H1 (cell line): Measurements from ENCODE around the gene NFASC. TPM values are rescaled to one million over a fixed set of nuclear protein-coding genes. Genes with fewer than 3 reads are reported as not detected.

ENCODE experiments used
- BRCA1 ChIP-seq: IDR thresholded peaks from 2 replicates; pipeline ENCODE4 v1.6.1; 2012; ENCODE audit warnings: low read depth, low read length, improper control_type of control experiment
- GABPA ChIP-seq: IDR thresholded peaks from 2 replicates; pipeline ENCODE4 v1.6.1; 2011; ENCODE audit warnings: mild to moderate bottlenecking, low read length, moderate library complexity, borderline replicate concordance; ENCODE audit not compliant: insufficient read depth
- JUN ChIP-seq: IDR thresholded peaks from 2 replicates; pipeline ENCODE4 v1.6.1; 2011; ENCODE audit warnings: low read depth, mild to moderate bottlenecking, improper control_type of control experiment, low read length
- SP4 ChIP-seq: IDR thresholded peaks from 2 replicates; pipeline ENCODE4 v1.6.1; 2012; ENCODE audit warnings: low read length, inconsistent platforms
- YY1 ChIP-seq: IDR thresholded peaks from 2 replicates; pipeline ENCODE4 v1.6.1; 2011; ENCODE audit warnings: low read depth, mild to moderate bottlenecking, low read length
- polyA plus RNA-seq, 7 experiments: library from polyadenylated mRNA; depleted of rRNA in 3 of 7; stranded (reverse) in 5 of 7; unstranded in 2 of 7; fragments of >200 nt in 5 of 7; fragments of 200-250 nt in 2 of 7; gene quantifications; 1 replicate in 5 of 7; 2 replicates in 1 of 7; 4 replicates in 1 of 7; pipeline versions ENCODE4 v1.2.1 to v1.2.3, GENCODE V29; 2011 to 2013; ENCODE audit warnings: missing spikeins in 2 of 7, mixed read lengths in 2 of 7
- total RNA-seq: library from RNA; stranded (reverse); fragmentation: NEBNext Ultra II Directional; extraction: Animal tissue kit (Norgen Biotek cat#: 25700); gene quantifications from 2 replicates; pipeline ENCODE4 v1.2.1, GENCODE V29; 2021
- TF ChIP-seq, protein P1 (sequence below): fragments of 300-600 bp; sonication (generic); IDR thresholded peaks from 2 replicates; pipeline ENCODE4 v1.7.1; 2012; ENCODE audit warnings: low read length, moderate library complexity, mild to moderate bottlenecking, inconsistent platforms; ENCODE audit not compliant: insufficient replicate concordance

The NFASC gene
- total and polyA plus RNA-seq, 2 of the 8 experiments (the other 6 are each of a cell fraction or from before 2014, with no cell fraction given) = 5.0 to 15.2 TPM

GRCh38 chr1:204946640-204947039 lies 76.0 kb downstream of the NFASC start (continued):
- TF ChIP-seq GABPA = no peak
- TF ChIP-seq, protein P1, sequence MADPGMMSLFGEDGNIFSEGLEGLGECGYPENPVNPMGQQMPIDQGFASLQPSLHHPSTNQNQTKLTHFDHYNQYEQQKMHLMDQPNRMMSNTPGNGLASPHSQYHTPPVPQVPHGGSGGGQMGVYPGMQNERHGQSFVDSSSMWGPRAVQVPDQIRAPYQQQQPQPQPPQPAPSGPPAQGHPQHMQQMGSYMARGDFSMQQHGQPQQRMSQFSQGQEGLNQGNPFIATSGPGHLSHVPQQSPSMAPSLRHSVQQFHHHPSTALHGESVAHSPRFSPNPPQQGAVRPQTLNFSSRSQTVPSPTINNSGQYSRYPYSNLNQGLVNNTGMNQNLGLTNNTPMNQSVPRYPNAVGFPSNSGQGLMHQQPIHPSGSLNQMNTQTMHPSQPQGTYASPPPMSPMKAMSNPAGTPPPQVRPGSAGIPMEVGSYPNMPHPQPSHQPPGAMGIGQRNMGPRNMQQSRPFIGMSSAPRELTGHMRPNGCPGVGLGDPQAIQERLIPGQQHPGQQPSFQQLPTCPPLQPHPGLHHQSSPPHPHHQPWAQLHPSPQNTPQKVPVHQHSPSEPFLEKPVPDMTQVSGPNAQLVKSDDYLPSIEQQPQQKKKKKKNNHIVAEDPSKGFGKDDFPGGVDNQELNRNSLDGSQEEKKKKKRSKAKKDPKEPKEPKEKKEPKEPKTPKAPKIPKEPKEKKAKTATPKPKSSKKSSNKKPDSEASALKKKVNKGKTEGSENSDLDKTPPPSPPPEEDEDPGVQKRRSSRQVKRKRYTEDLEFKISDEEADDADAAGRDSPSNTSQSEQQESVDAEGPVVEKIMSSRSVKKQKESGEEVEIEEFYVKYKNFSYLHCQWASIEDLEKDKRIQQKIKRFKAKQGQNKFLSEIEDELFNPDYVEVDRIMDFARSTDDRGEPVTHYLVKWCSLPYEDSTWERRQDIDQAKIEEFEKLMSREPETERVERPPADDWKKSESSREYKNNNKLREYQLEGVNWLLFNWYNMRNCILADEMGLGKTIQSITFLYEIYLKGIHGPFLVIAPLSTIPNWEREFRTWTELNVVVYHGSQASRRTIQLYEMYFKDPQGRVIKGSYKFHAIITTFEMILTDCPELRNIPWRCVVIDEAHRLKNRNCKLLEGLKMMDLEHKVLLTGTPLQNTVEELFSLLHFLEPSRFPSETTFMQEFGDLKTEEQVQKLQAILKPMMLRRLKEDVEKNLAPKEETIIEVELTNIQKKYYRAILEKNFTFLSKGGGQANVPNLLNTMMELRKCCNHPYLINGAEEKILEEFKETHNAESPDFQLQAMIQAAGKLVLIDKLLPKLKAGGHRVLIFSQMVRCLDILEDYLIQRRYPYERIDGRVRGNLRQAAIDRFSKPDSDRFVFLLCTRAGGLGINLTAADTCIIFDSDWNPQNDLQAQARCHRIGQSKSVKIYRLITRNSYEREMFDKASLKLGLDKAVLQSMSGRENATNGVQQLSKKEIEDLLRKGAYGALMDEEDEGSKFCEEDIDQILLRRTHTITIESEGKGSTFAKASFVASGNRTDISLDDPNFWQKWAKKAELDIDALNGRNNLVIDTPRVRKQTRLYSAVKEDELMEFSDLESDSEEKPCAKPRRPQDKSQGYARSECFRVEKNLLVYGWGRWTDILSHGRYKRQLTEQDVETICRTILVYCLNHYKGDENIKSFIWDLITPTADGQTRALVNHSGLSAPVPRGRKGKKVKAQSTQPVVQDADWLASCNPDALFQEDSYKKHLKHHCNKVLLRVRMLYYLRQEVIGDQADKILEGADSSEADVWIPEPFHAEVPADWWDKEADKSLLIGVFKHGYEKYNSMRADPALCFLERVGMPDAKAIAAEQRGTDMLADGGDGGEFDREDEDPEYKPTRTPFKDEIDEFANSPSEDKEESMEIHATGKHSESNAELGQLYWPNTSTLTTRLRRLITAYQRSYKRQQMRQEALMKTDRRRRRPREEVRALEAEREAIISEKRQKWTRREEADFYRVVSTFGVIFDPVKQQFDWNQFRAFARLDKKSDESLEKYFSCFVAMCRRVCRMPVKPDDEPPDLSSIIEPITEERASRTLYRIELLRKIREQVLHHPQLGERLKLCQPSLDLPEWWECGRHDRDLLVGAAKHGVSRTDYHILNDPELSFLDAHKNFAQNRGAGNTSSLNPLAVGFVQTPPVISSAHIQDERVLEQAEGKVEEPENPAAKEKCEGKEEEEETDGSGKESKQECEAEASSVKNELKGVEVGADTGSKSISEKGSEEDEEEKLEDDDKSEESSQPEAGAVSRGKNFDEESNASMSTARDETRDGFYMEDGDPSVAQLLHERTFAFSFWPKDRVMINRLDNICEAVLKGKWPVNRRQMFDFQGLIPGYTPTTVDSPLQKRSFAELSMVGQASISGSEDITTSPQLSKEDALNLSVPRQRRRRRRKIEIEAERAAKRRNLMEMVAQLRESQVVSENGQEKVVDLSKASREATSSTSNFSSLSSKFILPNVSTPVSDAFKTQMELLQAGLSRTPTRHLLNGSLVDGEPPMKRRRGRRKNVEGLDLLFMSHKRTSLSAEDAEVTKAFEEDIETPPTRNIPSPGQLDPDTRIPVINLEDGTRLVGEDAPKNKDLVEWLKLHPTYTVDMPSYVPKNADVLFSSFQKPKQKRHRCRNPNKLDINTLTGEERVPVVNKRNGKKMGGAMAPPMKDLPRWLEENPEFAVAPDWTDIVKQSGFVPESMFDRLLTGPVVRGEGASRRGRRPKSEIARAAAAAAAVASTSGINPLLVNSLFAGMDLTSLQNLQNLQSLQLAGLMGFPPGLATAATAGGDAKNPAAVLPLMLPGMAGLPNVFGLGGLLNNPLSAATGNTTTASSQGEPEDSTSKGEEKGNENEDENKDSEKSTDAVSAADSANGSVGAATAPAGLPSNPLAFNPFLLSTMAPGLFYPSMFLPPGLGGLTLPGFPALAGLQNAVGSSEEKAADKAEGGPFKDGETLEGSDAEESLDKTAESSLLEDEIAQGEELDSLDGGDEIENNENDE = no peak
- no peak for TF ChIP-seq YY1
- TF ChIP-seq SP4 = no peak
- TF ChIP-seq JUN = no peak
- TF ChIP-seq BRCA1 = no peak
